ENCODE results near the gene ORC6.

Gene ORC6

GRCh38 chr16:46729326-46729995 lies 40.0 kb downstream of the ORC6 start:
- H3K9me3 ChIP-seq (ENCODE audit: control insufficient read depth, insufficient read depth, low read length): peaks cover 8% of the 10 kb centered on the region
- H3K9me2 ChIP-seq (replicated peaks; ENCODE audit: control insufficient read depth, low read length): no peaks in the 10 kb centered on the region
- no peaks in the 10 kb centered on the region for H3K79me2 ChIP-seq (ENCODE audit: control insufficient read depth, low read length)
- H3K27me3 ChIP-seq (ENCODE audit: control insufficient read depth, low read length): no peaks in the 10 kb centered on the region
- H3K4me3 ChIP-seq (ENCODE audit: low read length): no peak overlapping the region
- no peak overlapping the region for H3K4me2 ChIP-seq (ENCODE audit: low read length)
- no peak overlapping the region for H3K27ac ChIP-seq (ENCODE audit: low read depth, low read length)
- no peaks in the 10 kb centered on the region for H3K4me1 ChIP-seq (ENCODE audit: control insufficient read depth, low read length)
- no peaks in the 10 kb centered on the region for H3F3A ChIP-seq (ENCODE audit: control insufficient read depth, insufficient read depth)
- H4K20me1 ChIP-seq (ENCODE audit: control insufficient read depth, insufficient read depth, low read depth, low read length): no peaks in the 10 kb centered on the region
- no peaks in the 10 kb centered on the region for H3K36me3 ChIP-seq (ENCODE audit: control insufficient read depth, low read length)
- TF ChIP-seq, protein P1, sequence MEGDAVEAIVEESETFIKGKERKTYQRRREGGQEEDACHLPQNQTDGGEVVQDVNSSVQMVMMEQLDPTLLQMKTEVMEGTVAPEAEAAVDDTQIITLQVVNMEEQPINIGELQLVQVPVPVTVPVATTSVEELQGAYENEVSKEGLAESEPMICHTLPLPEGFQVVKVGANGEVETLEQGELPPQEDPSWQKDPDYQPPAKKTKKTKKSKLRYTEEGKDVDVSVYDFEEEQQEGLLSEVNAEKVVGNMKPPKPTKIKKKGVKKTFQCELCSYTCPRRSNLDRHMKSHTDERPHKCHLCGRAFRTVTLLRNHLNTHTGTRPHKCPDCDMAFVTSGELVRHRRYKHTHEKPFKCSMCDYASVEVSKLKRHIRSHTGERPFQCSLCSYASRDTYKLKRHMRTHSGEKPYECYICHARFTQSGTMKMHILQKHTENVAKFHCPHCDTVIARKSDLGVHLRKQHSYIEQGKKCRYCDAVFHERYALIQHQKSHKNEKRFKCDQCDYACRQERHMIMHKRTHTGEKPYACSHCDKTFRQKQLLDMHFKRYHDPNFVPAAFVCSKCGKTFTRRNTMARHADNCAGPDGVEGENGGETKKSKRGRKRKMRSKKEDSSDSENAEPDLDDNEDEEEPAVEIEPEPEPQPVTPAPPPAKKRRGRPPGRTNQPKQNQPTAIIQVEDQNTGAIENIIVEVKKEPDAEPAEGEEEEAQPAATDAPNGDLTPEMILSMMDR (IDR thresholded peaks at IDR 0.05; ENCODE audit: low read depth, low read length, poor library complexity, severe bottlenecking): no peak
- no peak for TF ChIP-seq EZH2phosphoT487 (IDR thresholded peaks at IDR 0.05; ENCODE audit: borderline replicate concordance, low read length)

DNA sequence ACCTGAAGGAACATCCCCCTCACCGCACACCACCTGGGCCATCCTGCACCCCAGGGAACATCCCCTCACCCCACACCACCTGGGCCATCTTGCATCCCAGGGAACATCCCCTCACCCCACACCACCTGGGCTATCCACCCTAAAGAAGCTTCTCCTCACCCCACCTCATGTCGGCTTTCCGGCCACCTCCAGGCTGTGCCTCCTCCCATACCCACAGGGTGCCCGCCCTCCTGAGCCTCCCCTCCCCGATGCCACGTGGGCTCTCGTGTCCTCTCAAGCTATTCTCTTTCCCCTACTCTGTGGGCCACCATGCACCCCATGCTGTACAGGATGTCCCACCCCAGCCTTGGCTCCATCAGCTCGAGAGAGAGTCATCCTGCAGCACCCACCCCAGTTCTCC lies 40.7 kb downstream of the ORC6 start:
- peaks cover 7% of the 10 kb centered on the region for H3K9me3 ChIP-seq (ENCODE audit: control insufficient read depth, insufficient read depth, low read length)
- no peak for TF ChIP-seq EZH2phosphoT487 (IDR thresholded peaks at IDR 0.05; ENCODE audit: borderline replicate concordance, low read length)
- TF ChIP-seq, protein P1 (IDR thresholded peaks at IDR 0.05; ENCODE audit: low read depth, low read length, poor library complexity, severe bottlenecking): no peak
- H3K36me3 ChIP-seq (ENCODE audit: control insufficient read depth, low read length): no peaks in the 10 kb centered on the region
- no peaks in the 10 kb centered on the region for H3K9me2 ChIP-seq (replicated peaks; ENCODE audit: control insufficient read depth, low read length)
- no peak overlapping the region for H3K4me2 ChIP-seq (ENCODE audit: low read length)
- H3K27me3 ChIP-seq (ENCODE audit: control insufficient read depth, low read length): no peaks in the 10 kb centered on the region
- no peak overlapping the region for H3K27ac ChIP-seq (ENCODE audit: low read depth, low read length)
- H3K4me1 ChIP-seq (ENCODE audit: control insufficient read depth, low read length): no peaks in the 10 kb centered on the region
- no peaks in the 10 kb centered on the region for H3K79me2 ChIP-seq (ENCODE audit: control insufficient read depth, low read length)
- H4K20me1 ChIP-seq (ENCODE audit: control insufficient read depth, insufficient read depth, low read depth, low read length): no peaks in the 10 kb centered on the region
- no peak overlapping the region for H3K4me3 ChIP-seq (ENCODE audit: low read length)
- H3F3A ChIP-seq (ENCODE audit: control insufficient read depth, insufficient read depth): no peaks in the 10 kb centered on the region

- H3K4me3 ChIP-seq (ENCODE audit: low read length): no peak overlapping the region
- H3K79me2 ChIP-seq (ENCODE audit: control insufficient read depth, low read length): no peaks in the 10 kb centered on the region
Measured at GRCh38 chr16:46730801-46731690, 41.6 kb downstream of the ORC6 start.

More at GRCh38 chr16:46730801-46731690, 41.6 kb downstream of the ORC6 start:
- no peaks in the 10 kb centered on the region for H3K9me2 ChIP-seq (replicated peaks; ENCODE audit: control insufficient read depth, low read length)
- no peaks in the 10 kb centered on the region for H3K4me1 ChIP-seq (ENCODE audit: control insufficient read depth, low read length)
- TF ChIP-seq, protein P1 (IDR thresholded peaks at IDR 0.05; ENCODE audit: low read depth, low read length, poor library complexity, severe bottlenecking): no peak
- no peak for TF ChIP-seq EZH2phosphoT487 (IDR thresholded peaks at IDR 0.05; ENCODE audit: borderline replicate concordance, low read length)
- no peak overlapping the region for H3K4me2 ChIP-seq (ENCODE audit: low read length)
- no peaks in the 10 kb centered on the region for H3K27me3 ChIP-seq (ENCODE audit: control insufficient read depth, low read length)
- H3K9me3 ChIP-seq (ENCODE audit: control insufficient read depth, insufficient read depth, low read length): no peaks in the 10 kb centered on the region
- no peaks in the 10 kb centered on the region for H4K20me1 ChIP-seq (ENCODE audit: control insufficient read depth, insufficient read depth, low read depth, low read length)
- H3F3A ChIP-seq (ENCODE audit: control insufficient read depth, insufficient read depth): no peaks in the 10 kb centered on the region
- H3K27ac ChIP-seq (ENCODE audit: low read depth, low read length): no peak overlapping the region
- no peaks in the 10 kb centered on the region for H3K36me3 ChIP-seq (ENCODE audit: control insufficient read depth, low read length)
